Gastrocnemius medialis (tissue), 4 donors: ENCODE results near the gene AGER.
"Not testable (repeated sequence)": the region's sequence is repeated elsewhere in the genome, so short reads cannot be mapped to it uniquely, and the experiment has no call there.

Experiments
- CTCF ChIP-seq, 5 experiments: fragments of 450-650 bp in 3 of 5; fragments of 200-600 bp in 2 of 5; sonication (generic) in 2 of 5; IDR thresholded peaks in 4 of 5; conservative IDR thresholded peaks in 1 of 5; 1 replicate in 4 of 5; 2 replicates in 1 of 5; pipeline ENCODE4 v1.5.1; 2016 to 2019; ENCODE audit warnings: antibody characterized with exemption in 5 of 5, mild to moderate bottlenecking in 3 of 5, moderate library complexity in 3 of 5
- POLR2A ChIP-seq, 2 donors: fragments of 450-650 bp; IDR thresholded peaks; one replicate each; pipeline ENCODE4 v1.6.1; 2017; ENCODE audit warnings: antibody characterized with exemption in 2 of 2, mild to moderate bottlenecking in 2 of 2, moderate library complexity in 2 of 2

- TF ChIP-seq CTCF (IDR thresholded peaks at IDR 0.05 in 4 of 5, conservative IDR thresholded peaks at IDR 0.05 in 1 of 5); POLR2A (IDR thresholded peaks at IDR 0.05): not testable (repeated sequence)
Measured at GRCh38 chr6:32193096-32193495, 9.0 kb upstream of the AGER start.
